HepG2 (cell line): ENCODE measurements around the gene KCTD5. TPM values are rescaled to one million over a fixed set of nuclear protein-coding genes. Genes with fewer than 3 reads are reported as not detected.

Experiments used
- ATAC-seq: fragments of 200-7000 bp; cut with Tn5 transposase; 3 replicates; pipeline ENCODE4 v1.9.1; 2020; ENCODE audit warnings: mild to moderate bottlenecking, moderate library complexity
- BruUV-seq: library from RNA; stranded (reverse); fragments of 400-500 nt; replicated peaks from 2 replicates; lab custom pipeline; 2021; lab: Mats Ljungman, UMichigan
- CTCF ChIA-PET: fragments of 300-600 bp; formaldehyde crosslinking; extraction: SDS; loops from one replicate; lab custom pipeline; 2021; ENCODE audit warnings: low total read pairs, inconsistent platforms, low intra/inter-chr PET ratio; lab: Yijun Ruan, JAX
- POLR2A ChIA-PET: fragments of 350-600 bp; sonication (Branson Sonifier 250); formaldehyde crosslinking; loops from one replicate; lab custom pipeline; 2020; ENCODE audit warnings: antibody characterized with exemption, inconsistent platforms; lab: Yijun Ruan, JAX
- DNase-seq: peaks from one replicate; pipeline ENCODE4 v3.0.0-alpha.2; 2015; ENCODE audit warnings: low spot score
- FAIRE-seq: peaks from 3 replicates; lab custom pipeline; 2011; peaks lifted over from hg19 to GRCh38; lab: Jason Lieb, UNC
- H2AFZ ChIP-seq: one replicate; pipeline ENCODE4 v1.6.1; 2011; ENCODE audit warnings: low read length, inconsistent platforms
- H3K27ac ChIP-seq: fragments of 300-600 bp; 3 replicates; pipeline ENCODE4 v1.8.0; 2011; ENCODE audit warnings: mixed run types, mild to moderate bottlenecking, mixed read lengths, low read length, inconsistent platforms; ENCODE audit not compliant: insufficient read depth; ENCODE audit errors: extremely low read length
- H3K27me3 ChIP-seq, 2 experiments: fragments of 200-600 bp in 1 of 2; 2 replicates in 1 of 2; 3 replicates in 1 of 2; pipeline versions ENCODE4 v1.6.0 to v1.8.0; 2011; ENCODE audit warnings: low read length in 2 of 2, mild to moderate bottlenecking in 2 of 2, moderate library complexity in 2 of 2, inconsistent platforms in 1 of 2; ENCODE audit not compliant: insufficient read depth in 2 of 2, control insufficient read depth in 1 of 2
- H3K36me3 ChIP-seq, 2 experiments: fragments of 200-600 bp in 1 of 2; replicated peaks in 1 of 2; 2 replicates in 1 of 2; 3 replicates in 1 of 2; pipeline versions ENCODE4 v1.5.1 to v1.8.0; 2011; ENCODE audit warnings: low read length in 2 of 2, inconsistent platforms in 1 of 2; ENCODE audit not compliant: insufficient read depth in 2 of 2, control insufficient read depth in 1 of 2
- H3K4me1 ChIP-seq: 2 replicates; pipeline ENCODE4 v1.5.1; 2012; ENCODE audit warnings: low read length, inconsistent platforms; ENCODE audit not compliant: insufficient read depth
- H3K4me2 ChIP-seq: 2 replicates; pipeline ENCODE4 v1.6.0; 2011; ENCODE audit warnings: low read depth, low read length, inconsistent platforms
- H3K4me3 ChIP-seq, 3 experiments: fragments of 200-600 bp in 1 of 3; sonication (generic), shearing (Covaris generic) in 1 of 3; replicated peaks in 1 of 3; 2 replicates each; pipeline ENCODE4 v1.5.1; 2011 to 2016; ENCODE audit warnings: low read length in 3 of 3, inconsistent platforms in 2 of 3, low read depth in 2 of 3, mild to moderate bottlenecking in 2 of 3, control low read depth in 1 of 3, mixed read lengths in 1 of 3; ENCODE audit not compliant: insufficient read depth in 1 of 3
- H3K79me2 ChIP-seq: one replicate; pipeline ENCODE4 v1.6.1; 2011; ENCODE audit warnings: low read length, inconsistent platforms; ENCODE audit not compliant: insufficient read depth
- H3K9ac ChIP-seq: 2 replicates; pipeline ENCODE4 v1.6.0; 2011; ENCODE audit warnings: mild to moderate bottlenecking, low read depth, low read length, inconsistent platforms; ENCODE audit not compliant: insufficient read depth
- H3K9me3 ChIP-seq: 2 replicates; pipeline ENCODE4 v1.5.1; 2012; ENCODE audit warnings: mild to moderate bottlenecking, low read length
- H4K20me1 ChIP-seq: 2 replicates; pipeline ENCODE4 v1.6.0; 2011; ENCODE audit warnings: inconsistent platforms, mild to moderate bottlenecking, low read length, moderate library complexity; ENCODE audit not compliant: insufficient read depth
- ATAD3A ChIP-seq: sonication (generic); formaldehyde crosslinking; IDR thresholded peaks from 2 replicates; pipeline ENCODE4 v1.4.0; 2020; ENCODE audit warnings: missing genetic modification reagents
- ATRX ChIP-seq: sonication (generic); formaldehyde crosslinking; IDR thresholded peaks from 2 replicates; pipeline ENCODE4 v1.4.0; 2020; ENCODE audit warnings: missing genetic modification reagents, borderline replicate concordance
- CBX1 ChIP-seq: IDR thresholded peaks from one replicate; pipeline ENCODE4 v1.6.1; 2016; ENCODE audit warnings: antibody characterized with exemption, low read depth
- CBX5 ChIP-seq: sonication (generic); formaldehyde crosslinking; IDR thresholded peaks from 2 replicates; pipeline ENCODE4 v1.4.0; 2020; ENCODE audit warnings: missing genetic modification reagents, borderline replicate concordance
- CREB3 ChIP-seq: sonication (generic); formaldehyde crosslinking; IDR thresholded peaks from 2 replicates; pipeline ENCODE4 v1.5.0; 2020; ENCODE audit warnings: missing genetic modification reagents
- KAT7 ChIP-seq: IDR thresholded peaks from 2 replicates; pipeline ENCODE4 v1.6.1; 2018; ENCODE audit warnings: borderline replicate concordance, missing compliant biosample characterization
- MED13 ChIP-seq: sonication (generic); formaldehyde crosslinking; IDR thresholded peaks from 2 replicates; pipeline ENCODE4 v1.5.0; 2020; ENCODE audit warnings: missing genetic modification reagents
- MIER3 ChIP-seq: IDR thresholded peaks from 2 replicates; pipeline ENCODE4 v1.6.1; 2016; ENCODE audit warnings: missing compliant biosample characterization, borderline replicate concordance
- NAIF1 ChIP-seq: sonication (generic); formaldehyde crosslinking; IDR thresholded peaks from 2 replicates; pipeline ENCODE4 v1.5.0; 2020; ENCODE audit warnings: mild to moderate bottlenecking, missing genetic modification reagents, borderline replicate concordance
- NRL ChIP-seq: sonication (generic); formaldehyde crosslinking; IDR thresholded peaks from 2 replicates; pipeline ENCODE4 v1.5.0; 2020; ENCODE audit warnings: missing genetic modification reagents, mild to moderate bottlenecking, moderate library complexity, borderline replicate concordance
- SAP130 ChIP-seq: IDR thresholded peaks from 2 replicates; pipeline ENCODE4 v1.6.1; 2016; ENCODE audit warnings: low read depth
- SYNCRIP ChIP-seq: fragments of 200-400 bp; formaldehyde crosslinking; IDR thresholded peaks from 2 replicates; pipeline ENCODE4 v1.6.1; 2018; ENCODE audit warnings: mild to moderate bottlenecking, low read depth, low read length; ENCODE audit not compliant: insufficient read depth
- ZNF230 ChIP-seq: sonication (generic); formaldehyde crosslinking; IDR thresholded peaks from 2 replicates; pipeline ENCODE4 v1.4.0; 2020; ENCODE audit warnings: mild to moderate bottlenecking, missing genetic modification reagents
- ZNF382 ChIP-seq: sonication (generic); formaldehyde crosslinking; IDR thresholded peaks from 2 replicates; pipeline ENCODE4 v1.5.0; 2020; ENCODE audit warnings: missing genetic modification reagents, mild to moderate bottlenecking, borderline replicate concordance
- ZNF547 ChIP-seq: sonication (generic); formaldehyde crosslinking; IDR thresholded peaks from 2 replicates; pipeline ENCODE4 v1.5.1; 2020; ENCODE audit warnings: mild to moderate bottlenecking, missing genetic modification reagents
- ZNF570 ChIP-seq: sonication (generic); formaldehyde crosslinking; IDR thresholded peaks from 2 replicates; pipeline ENCODE4 v1.4.0; 2020; ENCODE audit warnings: mild to moderate bottlenecking, missing genetic modification reagents, borderline replicate concordance
- ZNF670 ChIP-seq: sonication (generic); formaldehyde crosslinking; IDR thresholded peaks from 2 replicates; pipeline ENCODE4 v1.8.0; 2022; ENCODE audit warnings: mild to moderate bottlenecking, missing genetic modification reagents, borderline replicate concordance
- ZNF672 ChIP-seq: sonication (generic); formaldehyde crosslinking; IDR thresholded peaks from 2 replicates; pipeline ENCODE4 v1.8.1; 2022; ENCODE audit warnings: missing genetic modification reagents
- ZNF839 ChIP-seq: sonication (generic); formaldehyde crosslinking; IDR thresholded peaks from 2 replicates; pipeline ENCODE4 v1.4.0; 2020; ENCODE audit warnings: missing genetic modification reagents, mild to moderate bottlenecking, borderline replicate concordance
- ZNF879 ChIP-seq: sonication (generic); formaldehyde crosslinking; IDR thresholded peaks from 2 replicates; pipeline ENCODE4 v1.8.1; 2023; ENCODE audit warnings: missing genetic modification reagents
- WGBS: methylation state at CpG from one replicate; pipeline ENCODE4 v1.1.6; 2017; ENCODE audit warnings: low lambda C conversion rate; 5-methylcytosine and 5-hydroxymethylcytosine counted together
- in situ Hi-C: cut with HindIII; loops from 2 replicates; pipeline ENCODE4 v1.10.0; 2017; ENCODE audit warnings: low pct_unique_long_range_greater_than_20kb; ENCODE audit not compliant: extremely low pct_ligation_motif_present
- intact Hi-C: fragments of 100-400 bp; cut with micrococcal nuclease; formaldehyde crosslinking; loops from one replicate; pipeline ENCODE4 v1.10.0; 2022; ENCODE audit not compliant: unreplicated experiment
- polyA plus RNA-seq, 8 experiments: library from polyadenylated mRNA; depleted of rRNA in 3 of 8; stranded (reverse) in 7 of 8; unstranded in 1 of 8; fragments of >200 nt; fragmentation: Illumina TruSeq in 4 of 8; extraction: Trizol in 4 of 8; gene quantifications; 2 replicates each; pipeline versions ENCODE4 v1.2.1 to v1.2.3, GENCODE V29; 2011 to 2016; ENCODE audit warnings: low read depth in 4 of 8, missing spikeins in 1 of 8, mixed read lengths in 1 of 8; ENCODE audit not compliant: insufficient read depth in 1 of 8
- total RNA-seq, 5 experiments: library from RNA; depleted of rRNA; stranded (reverse); fragments of >200 nt; fragmentation: Illumina TruSeq; extraction: Trizol; gene quantifications; 2 replicates each; pipeline ENCODE4 v1.2.3, GENCODE V29; 2016; ENCODE audit warnings: low read depth in 1 of 5
- TF ChIP-seq, protein P1 (sequence below): sonication (generic); formaldehyde crosslinking; IDR thresholded peaks from 2 replicates; pipeline ENCODE4 v1.5.0; 2020; ENCODE audit warnings: mild to moderate bottlenecking, low read depth, missing genetic modification reagents, borderline replicate concordance

The KCTD5 gene
- total and polyA plus RNA-seq, 2 of the 13 experiments (the other 11 are each of a cell fraction or from before 2014, with no cell fraction given): 25.4 to 29.8 TPM

DNA sequence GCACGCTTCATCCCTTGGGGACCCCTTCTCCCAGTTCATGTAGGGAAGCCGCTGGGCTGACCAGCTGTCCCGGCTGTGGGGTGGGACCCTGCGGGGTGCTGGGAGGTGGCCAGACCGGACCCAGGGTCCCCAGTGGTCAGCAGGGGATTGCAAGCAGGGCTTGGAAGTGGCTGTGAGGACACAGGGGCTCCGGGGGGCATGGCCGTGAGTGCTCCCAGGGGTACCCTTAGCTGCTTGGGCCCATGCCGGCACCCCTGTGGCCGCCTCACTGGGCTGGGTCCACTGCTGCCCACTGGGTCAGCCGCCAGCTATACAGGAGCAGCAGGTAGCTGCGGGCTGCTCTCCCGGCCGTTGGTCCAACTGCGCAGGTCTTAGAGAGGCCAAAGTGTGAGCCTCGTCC, 18.9 kb downstream of the KCTD5 start (continued):
- TF ChIP-seq ZNF839 (CRISPR knock-in tag) (no peak), ZNF879 (CRISPR knock-in tag) (no peak), ATRX (CRISPR knock-in tag) (no peak), MED13 (CRISPR knock-in tag) (no peak), ZNF670 (CRISPR knock-in tag) (no peak)
- TF ChIP-seq, all 625 proteins: peak for 0

- DNase-seq (no peak), ATAC-seq (no peak), FAIRE-seq (no peak)
- H4K20me1 ChIP-seq: no peaks in the 10 kb centered on the region
- intact Hi-C loops: no loop called here
- H3K4me1 ChIP-seq: no peaks in the 10 kb centered on the region
- H3K9me3 ChIP-seq: no peaks in the 10 kb centered on the region
- H3K36me3 ChIP-seq: peaks cover 36 to 43% of the 10 kb centered on the region in 2 experiments; a peak in 4 of 5 replicates
- no peak overlapping the region for H3K27ac ChIP-seq
- ChIA-PET CTCF (no interaction called here), POLR2A (no interaction called here)
- no peak overlapping the region for H2AFZ ChIP-seq
- WGBS: 94% methylated on average over 13 of the region's 29 CpGs
- H3K9ac ChIP-seq: no peak overlapping the region
- no peak overlapping the region for H3K4me2 ChIP-seq
- in situ Hi-C loops: no loop called here
- H3K27me3 ChIP-seq: no peaks in the 10 kb centered on the region
- no peaks in the 10 kb centered on the region for H3K79me2 ChIP-seq
- no TSS peak for BruUV-seq
- no peak overlapping the region for H3K4me3 ChIP-seq
- TF ChIP-seq CREB3 (CRISPR knock-in tag) (no peak), CBX5 (no peak), NAIF1 (CRISPR knock-in tag) (no peak), ZNF230 (CRISPR knock-in tag) (no peak), NRL (CRISPR knock-in tag) (no peak), CBX1 (no peak), SAP130 (no peak), MIER3 (CRISPR knock-in tag) (no peak), ATAD3A (CRISPR knock-in tag) (no peak), ZNF382 (no peak), KAT7 (CRISPR knock-in tag) (no peak), SYNCRIP (no peak), ZNF570 (CRISPR knock-in tag) (no peak), ZNF672 (CRISPR knock-in tag) (no peak), ZNF547 (CRISPR knock-in tag) (no peak)
- TF ChIP-seq, protein P1, sequence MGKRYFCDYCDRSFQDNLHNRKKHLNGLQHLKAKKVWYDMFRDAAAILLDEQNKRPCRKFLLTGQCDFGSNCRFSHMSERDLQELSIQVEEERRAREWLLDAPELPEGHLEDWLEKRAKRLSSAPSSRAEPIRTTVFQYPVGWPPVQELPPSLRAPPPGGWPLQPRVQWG: no peak
Observed at GRCh38 chr16:2701713-2702437, 19.6 kb downstream of the KCTD5 start.
